MM.1S (cell line): ENCODE data around the gene GULP1.

ENCODE experiments used
- EZH2 ChIP-seq: fragments of 300-600 bp; sonication (generic); optimal IDR thresholded peaks from 2 replicates; pipeline ENCODE3; 2017; ENCODE audit warnings: low read depth, mild to moderate bottlenecking, antibody characterized with exemption, low read length, mixed read lengths
- EZH2phosphoT487 ChIP-seq: fragments of 300-600 bp; sonication (generic); IDR thresholded peaks from 2 replicates; pipeline ENCODE4 v1.6.1; 2018; ENCODE audit warnings: antibody characterized with exemption, low read length
- TF ChIP-seq, protein P1 (sequence below): fragments of 300-600 bp; sonication (generic); IDR thresholded peaks from 2 replicates; pipeline ENCODE4 v1.5.1; 2016; ENCODE audit warnings: antibody characterized with exemption, low read length, mixed read lengths

DNA sequence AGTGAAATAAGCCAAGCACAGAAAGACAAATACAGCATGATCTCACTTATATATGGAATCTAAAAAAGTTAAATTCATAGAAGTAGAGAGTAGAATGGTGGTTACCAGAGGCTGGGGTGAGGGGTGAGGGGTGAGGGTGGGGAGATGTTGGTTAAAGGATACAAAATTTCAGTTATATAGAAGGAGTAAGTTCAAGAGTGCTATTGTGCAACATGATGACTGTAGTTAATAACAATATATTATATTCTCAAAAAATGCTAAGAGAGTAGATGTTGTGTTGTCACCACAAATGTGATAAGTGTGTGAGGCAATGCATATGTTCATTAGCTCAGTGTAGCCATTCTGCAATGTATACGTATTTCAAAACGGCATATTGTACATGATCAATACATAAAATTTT lies 26.4 kb upstream of the GULP1 start:
- TF ChIP-seq EZH2 = no peak
- TF ChIP-seq, protein P1, sequence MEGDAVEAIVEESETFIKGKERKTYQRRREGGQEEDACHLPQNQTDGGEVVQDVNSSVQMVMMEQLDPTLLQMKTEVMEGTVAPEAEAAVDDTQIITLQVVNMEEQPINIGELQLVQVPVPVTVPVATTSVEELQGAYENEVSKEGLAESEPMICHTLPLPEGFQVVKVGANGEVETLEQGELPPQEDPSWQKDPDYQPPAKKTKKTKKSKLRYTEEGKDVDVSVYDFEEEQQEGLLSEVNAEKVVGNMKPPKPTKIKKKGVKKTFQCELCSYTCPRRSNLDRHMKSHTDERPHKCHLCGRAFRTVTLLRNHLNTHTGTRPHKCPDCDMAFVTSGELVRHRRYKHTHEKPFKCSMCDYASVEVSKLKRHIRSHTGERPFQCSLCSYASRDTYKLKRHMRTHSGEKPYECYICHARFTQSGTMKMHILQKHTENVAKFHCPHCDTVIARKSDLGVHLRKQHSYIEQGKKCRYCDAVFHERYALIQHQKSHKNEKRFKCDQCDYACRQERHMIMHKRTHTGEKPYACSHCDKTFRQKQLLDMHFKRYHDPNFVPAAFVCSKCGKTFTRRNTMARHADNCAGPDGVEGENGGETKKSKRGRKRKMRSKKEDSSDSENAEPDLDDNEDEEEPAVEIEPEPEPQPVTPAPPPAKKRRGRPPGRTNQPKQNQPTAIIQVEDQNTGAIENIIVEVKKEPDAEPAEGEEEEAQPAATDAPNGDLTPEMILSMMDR = no peak
- TF ChIP-seq EZH2phosphoT487 = no peak
